T-helper 22 cell (primary cell): ENCODE data around the gene ABHD16A.

Experiments
- DNase-seq: peaks from one replicate; pipeline ENCODE4 v3.0.0-alpha.2; 2020; ENCODE audit warnings: low read depth

ABHD16A gene

DNA sequence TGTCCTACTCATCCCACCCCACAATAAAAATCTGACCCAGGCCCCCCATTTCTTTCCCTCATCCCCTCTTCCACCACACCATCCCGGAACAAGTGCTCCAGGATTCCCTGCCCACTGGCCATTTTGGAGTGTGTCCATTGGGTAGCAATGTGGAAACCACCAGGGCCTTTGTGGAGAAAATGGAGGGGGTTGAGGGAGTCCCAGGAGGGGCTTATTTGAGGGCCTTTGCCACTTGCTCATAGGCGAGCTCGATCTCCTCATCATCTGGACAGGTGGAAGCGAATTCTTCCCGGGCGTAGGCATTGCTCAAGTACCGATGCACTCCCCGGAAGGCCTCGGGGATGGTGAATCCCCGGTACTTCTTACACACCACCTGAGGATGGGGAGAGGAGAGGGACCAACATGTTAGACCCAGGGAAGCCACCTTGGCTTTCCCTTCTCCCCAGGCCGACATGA lies 27.5 kb upstream of the ABHD16A start:
- DNase-seq: no peak

DNA sequence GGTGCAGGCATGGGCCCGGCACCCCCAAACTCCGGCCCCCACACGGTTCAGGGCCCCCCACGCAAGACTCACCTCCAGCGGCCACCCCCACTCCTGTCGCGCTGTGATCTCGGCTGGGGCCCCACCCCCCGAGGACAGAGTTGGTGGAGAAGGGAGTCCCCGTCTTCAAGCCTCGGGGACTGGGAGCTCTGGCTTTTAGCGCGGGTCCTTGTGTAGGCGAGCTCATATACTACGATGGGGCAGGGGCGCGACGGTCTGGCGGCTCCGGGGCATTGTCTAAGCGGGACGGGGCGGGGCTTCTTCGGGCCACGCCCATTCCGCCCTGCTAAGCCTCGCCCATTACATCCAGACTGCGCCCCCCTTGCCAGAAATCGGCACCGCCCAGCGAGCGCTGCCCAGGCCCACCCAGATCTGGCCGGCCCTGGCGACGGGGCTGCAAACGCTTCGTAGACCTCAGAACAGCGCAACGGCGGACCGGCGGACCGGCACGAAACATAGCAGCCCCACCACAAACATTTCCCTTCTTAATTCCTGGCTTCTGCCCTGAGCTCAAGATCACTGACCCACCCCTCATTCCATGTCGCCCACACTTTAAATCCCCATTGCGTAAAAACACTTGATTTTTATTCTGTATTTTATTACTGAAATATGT lies 27.0 kb upstream of the ABHD16A start:
- peak; percentile 52 for DNase-seq

- DNase-seq: peak; percentile 56
Measured at GRCh38 chr6:31729515-31729978, 26.4 kb upstream of the ABHD16A start.

DNA sequence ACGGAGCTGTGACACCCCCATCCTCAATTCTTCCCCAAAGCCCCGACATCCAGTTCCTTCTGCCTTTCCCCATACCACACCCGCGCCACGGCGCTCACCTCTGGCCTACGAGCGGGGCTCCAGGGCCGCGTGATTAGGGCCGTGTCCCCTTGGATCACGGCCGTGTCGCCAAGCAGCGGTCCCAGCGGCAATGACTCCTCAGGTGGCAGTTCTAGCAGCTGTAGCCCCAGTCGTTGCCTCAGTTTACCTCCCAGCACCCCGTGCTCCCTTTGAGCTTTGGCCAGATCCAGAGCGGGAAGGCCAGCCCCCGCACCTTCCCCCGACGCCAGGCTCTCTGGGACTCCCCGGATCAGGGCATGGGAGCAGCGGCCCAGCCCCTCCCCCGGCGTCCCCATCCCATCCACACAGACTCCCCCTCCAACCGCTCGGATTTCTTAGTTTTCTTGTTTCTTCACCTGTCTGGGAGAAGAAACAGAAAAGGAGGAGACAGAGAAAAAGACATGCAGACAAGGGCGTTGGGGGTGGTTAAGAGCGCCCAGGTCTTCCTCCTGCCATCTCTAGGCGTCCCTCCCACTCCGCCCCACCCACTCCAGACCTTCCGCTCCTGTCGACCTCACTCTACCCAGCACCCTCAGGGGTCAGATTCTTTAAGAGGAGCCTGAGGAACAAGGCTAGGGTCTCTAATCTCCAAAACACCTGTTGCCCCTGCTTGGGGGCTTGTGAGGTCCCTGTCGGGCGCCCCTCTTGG lies 25.8 kb upstream of the ABHD16A start, which contains the start of gene DDAH2:
Gene DDAH2 (minus strand): TSS at position 533 of the 748 bp plus-strand sequence. CDS start 138 bp downstream, at position 395.
- no peak for DNase-seq

GRCh38 chr6:31727717-31728671 lies 24.9 kb upstream of the ABHD16A start:
- no peak for DNase-seq

- DNase-seq: no peak
Measured at GRCh38 chr6:31727034-31727716, 24.1 kb upstream of the ABHD16A start.

GRCh38 chr6:31725502-31726350 lies 22.6 kb upstream of the ABHD16A start:
- no peak for DNase-seq

DNA sequence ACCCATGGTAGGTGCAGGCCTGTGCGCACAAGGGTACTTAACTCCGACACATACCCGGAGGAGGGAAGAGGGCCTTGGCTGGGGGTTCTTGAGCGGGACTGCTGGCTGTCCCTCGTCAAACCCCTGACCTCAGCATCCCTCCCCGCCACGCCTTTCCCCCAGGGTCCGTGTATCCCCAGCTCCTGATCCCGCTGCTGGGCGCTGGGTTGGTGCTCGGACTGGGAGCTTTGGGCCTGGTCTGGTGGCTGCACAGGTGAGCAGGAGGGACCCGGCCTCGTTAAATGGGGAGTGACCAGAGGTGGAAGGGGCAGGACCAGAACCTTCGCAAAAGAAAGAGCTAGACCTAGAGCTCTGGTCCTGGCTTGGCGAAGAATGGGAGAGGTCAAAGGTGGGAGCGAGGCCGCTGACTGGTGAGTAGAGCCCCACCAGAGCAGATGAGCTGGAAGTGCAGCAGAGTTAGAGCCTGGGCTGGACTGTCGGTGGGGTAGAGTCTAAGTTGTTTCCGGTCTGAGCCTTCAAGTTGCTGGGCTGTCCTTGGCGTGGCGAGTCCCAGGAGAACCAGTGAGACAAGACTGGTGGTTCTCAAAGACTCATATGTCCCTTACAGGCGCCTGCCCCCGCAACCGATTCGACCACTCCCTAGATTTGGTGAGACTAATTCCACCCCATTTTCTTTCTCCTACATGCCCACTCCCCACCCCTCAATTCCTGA lies 21.0 kb upstream of the ABHD16A start:
- DNase-seq: no peak

- DNase-seq: no peak
Measured at GRCh38 chr6:31723245-31723979, 20.3 kb upstream of the ABHD16A start, which contains the start of gene MPIG6B. Gene MPIG6B, plus strand, starts transcription at chr6:31723373. Its CDS starts 11 bp downstream, at chr6:31723384.

DNA sequence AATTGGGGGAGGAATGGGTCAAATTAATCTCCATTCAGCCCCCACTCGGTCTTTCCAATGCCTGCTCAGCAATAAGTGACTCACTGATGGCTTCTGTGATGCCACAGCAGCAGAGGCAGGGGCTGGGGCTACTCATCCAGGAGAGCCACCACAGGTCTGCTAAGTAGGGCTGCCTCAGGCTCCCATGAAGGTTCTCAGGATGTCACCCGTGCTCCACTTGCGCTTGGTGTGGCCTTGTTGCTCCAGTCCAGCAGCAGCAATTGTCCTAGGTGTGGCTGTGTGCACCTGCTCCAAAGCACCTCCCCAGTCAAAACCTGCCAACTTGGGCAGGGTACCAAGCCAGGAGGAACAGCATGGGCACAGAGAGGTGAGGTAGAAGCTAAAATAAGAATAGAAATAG lies 19.0 kb upstream of the ABHD16A start:
- DNase-seq: no peak

GRCh38 chr6:31721351-31722020 lies 18.4 kb upstream of the ABHD16A start, which contains the start of gene LY6G6C:
Gene LY6G6C, minus strand, starts transcription at chr6:31721746. Its CDS starts 67 bp downstream, at chr6:31721679.
- no peak for DNase-seq

- DNase-seq: no peak
Measured at GRCh38 chr6:31720196-31720770, 17.2 kb upstream of the ABHD16A start.

GRCh38 chr6:31719001-31719400 lies 15.9 kb upstream of the ABHD16A start:
- DNase-seq: no peak

DNA sequence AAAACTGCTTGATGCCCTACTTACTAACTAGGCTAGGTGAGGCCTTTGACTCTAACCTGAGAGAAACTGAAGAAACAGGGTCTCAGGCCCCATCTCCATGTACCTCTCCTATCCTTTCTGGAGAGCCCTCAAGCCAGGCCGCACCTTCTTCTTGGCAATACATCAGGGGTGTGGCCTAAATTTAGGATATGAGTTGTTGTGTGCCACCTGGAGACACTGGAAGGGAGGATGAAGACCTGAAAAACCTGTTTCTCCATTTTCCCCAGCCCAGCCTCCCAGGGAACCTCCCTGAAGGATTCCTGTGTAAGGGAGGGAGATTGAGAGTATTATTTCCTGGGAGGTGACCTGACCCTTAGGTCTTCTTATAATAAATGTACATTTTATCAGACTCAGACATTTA lies 15.1 kb upstream of the ABHD16A start:
- no peak for DNase-seq

- DNase-seq: no peak
Measured at GRCh38 chr6:31717499-31718222, 14.5 kb upstream of the ABHD16A start.

DNA sequence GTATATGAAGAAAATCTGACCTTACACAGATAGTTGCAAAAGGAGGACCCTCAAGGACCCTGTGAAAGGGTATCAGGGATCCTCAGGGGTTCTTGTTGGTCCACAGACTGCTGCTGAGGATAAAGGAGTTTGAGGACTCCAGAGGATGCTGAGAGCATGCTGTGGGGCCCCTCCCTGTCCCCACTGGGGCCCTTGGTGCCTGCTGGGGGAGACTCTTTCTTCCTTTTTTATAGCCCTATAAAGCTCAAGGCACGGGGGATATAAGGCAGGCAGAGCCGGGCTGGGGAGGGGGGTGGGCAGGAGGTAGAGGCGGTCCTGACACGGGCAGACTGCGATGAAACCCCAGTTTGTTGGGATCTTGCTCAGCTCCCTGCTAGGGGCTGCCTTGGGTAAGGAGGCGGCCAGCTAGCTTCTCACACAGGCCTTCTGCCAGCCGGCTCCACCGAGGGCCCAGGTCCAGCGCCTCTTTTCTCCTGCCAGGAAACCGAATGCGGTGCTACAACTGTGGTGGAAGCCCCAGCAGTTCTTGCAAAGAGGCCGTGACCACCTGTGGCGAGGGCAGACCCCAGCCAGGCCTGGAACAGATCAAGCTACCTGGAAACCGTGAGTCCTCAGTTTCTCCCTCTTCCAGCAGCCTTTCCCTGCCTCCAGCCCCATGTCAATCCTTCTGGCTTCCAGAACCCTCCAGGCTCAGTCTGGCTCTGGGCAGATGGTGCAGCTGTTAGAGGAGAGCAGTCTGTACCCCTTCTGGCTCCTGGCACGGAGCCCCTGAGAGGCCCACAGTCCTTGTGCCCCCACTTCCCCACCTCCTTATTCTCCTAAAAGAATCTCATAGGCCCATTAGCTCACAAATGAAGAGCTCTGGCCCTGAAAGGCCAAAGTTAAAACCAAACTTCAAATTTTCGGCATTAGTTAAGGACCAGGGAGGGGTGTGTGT lies 12.2 kb upstream of the ABHD16A start, which contains the start of gene LY6G6D:
Gene LY6G6D (plus strand): TSS at position 327 of the 937 bp plus-strand sequence. CDS start 8 bp downstream, at position 335.
- DNase-seq: no peak
